ENCODE results near the gene ZDHHC11B.

GRCh38 chr5:676699-677076 is 107.8 kb downstream of the ZDHHC11B start:
- TF ChIP-seq CTCF (IDR thresholded peaks at IDR 0.05) (no peak), POLR2A (IDR thresholded peaks at IDR 0.05) (no peak)
